Natural killer cell (primary cell): ENCODE results near the gene TMEM187. TPM values are rescaled to one million over a fixed set of nuclear protein-coding genes. Genes with fewer than 3 reads are reported as not detected.

ENCODE experiments used
- ATAC-seq, 3 donors: fragments of 150-1000 bp in 2 of 3; fragments of 200-7000 bp in 1 of 3; cut with Tn5 transposase; 1 replicate in 1 of 3; 2 replicates in 2 of 3; pipeline ENCODE4 v1.10.0; 2021; ENCODE audit warnings: mild to moderate bottlenecking in 2 of 3, moderate library complexity in 2 of 3
- DNase-seq, 2 donors: peaks; one replicate each; pipeline versions ENCODE4 v3.0.0 to v3.0.0-alpha.2; 2013 to 2021; ENCODE audit warnings: mixed read lengths in 1 of 2
- H3K27ac ChIP-seq: one replicate; pipeline ENCODE4 v1.5.1; 2013; ENCODE audit warnings: mild to moderate bottlenecking, low read length
- H3K27me3 ChIP-seq: one replicate; pipeline ENCODE4 v1.6.1; 2013; ENCODE audit warnings: low read length; ENCODE audit not compliant: control insufficient read depth, insufficient read depth
- H3K36me3 ChIP-seq: one replicate; pipeline ENCODE4 v1.6.1; 2013; ENCODE audit warnings: low read length; ENCODE audit not compliant: control insufficient read depth, insufficient read depth
- H3K4me1 ChIP-seq: one replicate; pipeline ENCODE4 v1.6.1; 2013; ENCODE audit warnings: low read length; ENCODE audit not compliant: control insufficient read depth, insufficient read depth
- H3K4me3 ChIP-seq: one replicate; pipeline ENCODE4 v1.5.1; 2013; ENCODE audit warnings: low read length
- H3K9me3 ChIP-seq: one replicate; pipeline ENCODE4 v1.6.1; 2013; ENCODE audit warnings: low read length; ENCODE audit not compliant: control insufficient read depth, insufficient read depth
- H3K27ac Mint-ChIP-seq, 2 donors: one replicate each; pipeline ENCODE4 v1.8.0; 2022; ENCODE audit warnings: mild to moderate bottlenecking in 2 of 2, mixed read lengths in 2 of 2, moderate library complexity in 1 of 2
- H3K27me3 Mint-ChIP-seq, 2 donors: one replicate each; pipeline ENCODE4 v1.8.0; 2022; ENCODE audit warnings: low read depth in 2 of 2, mixed read lengths in 2 of 2
- H3K36me3 Mint-ChIP-seq: one replicate; pipeline ENCODE4 v1.8.0; 2022; ENCODE audit warnings: mixed read lengths
- H3K4me1 Mint-ChIP-seq, 2 donors: one replicate each; pipeline ENCODE4 v1.8.0; 2022; ENCODE audit warnings: mixed read lengths in 2 of 2
- H3K4me3 Mint-ChIP-seq: one replicate; pipeline ENCODE4 v1.8.0; 2022; ENCODE audit warnings: mild to moderate bottlenecking, moderate library complexity, mixed read lengths
- H3K9me3 Mint-ChIP-seq, 2 donors: one replicate each; pipeline ENCODE4 v1.8.0; 2022; ENCODE audit warnings: mixed read lengths in 2 of 2
- CTCF ChIP-seq: fragments of 200-600 bp; IDR thresholded peaks from one replicate; pipeline ENCODE4 v1.8.0; 2022; ENCODE audit warnings: antibody characterized with exemption
- WGBS: methylation state at CpG from one replicate; pipeline ENCODE4 v1.1.7; 2013; ENCODE audit warnings: missing lambda C conversion rate; ENCODE audit not compliant: insufficient coverage; 5-methylcytosine and 5-hydroxymethylcytosine counted together
- intact Hi-C: fragments of 100-400 bp; cut with micrococcal nuclease; formaldehyde crosslinking; loops from one replicate; pipeline ENCODE4 v1.14.2; 2022
- total RNA-seq, 4 donors: library from RNA; stranded (reverse); fragments of 120-200 nt in 1 of 4; gene quantifications; one replicate each; pipeline versions ENCODE4 v1.2.3 to v1.2.4, GENCODE V29; 2013 to 2022

Gene TMEM187
- total RNA-seq, 3 donors from 2014 or later (not counting 1 experiment from before 2014, with no cell fraction given), result 1.2 to 4.3 (median 1.4) TPM

- H3K4me3 Mint-ChIP-seq, result no peak overlapping the region
- no peaks in the 10 kb centered on the region for H3K9me3 Mint-ChIP-seq
- no peak overlapping the region for H3K27ac ChIP-seq
Measured at GRCh38 chrX:153945956-153946943, 26.3 kb upstream of the TMEM187 start.

GRCh38 chrX:153947009-153947769 is 25.4 kb upstream of the TMEM187 start:
- H3K27ac Mint-ChIP-seq, result peak overlapping the region; percentile 73 to 93
- ATAC-seq, result peak; percentile 74 to 86 (median 74)
- Histone ChIP-seq H3K27me3 (no peaks in the 10 kb centered on the region), H3K9me3 (no peaks in the 10 kb centered on the region), H3K27ac (peak overlapping the region; percentile 61), H3K4me3 (no peak overlapping the region), H3K4me1 (peaks cover 60% of the 10 kb centered on the region), H3K36me3 (peaks cover 34% of the 10 kb centered on the region)
- no peaks in the 10 kb centered on the region for H3K9me3 Mint-ChIP-seq
- no peaks in the 10 kb centered on the region for H3K27me3 Mint-ChIP-seq
- peak; percentile 43 to 88 for DNase-seq
- WGBS, result 57% methylated on average over 11 of the region's 19 CpGs
- intact Hi-C loops, result loop anchor here (1.0 kb wide), 1 partner anchor 23 kb away; no protein-coding TSS in a partner anchor
- H3K36me3 Mint-ChIP-seq, result no peaks in the 10 kb centered on the region
- peaks cover 11 to 25% of the 10 kb centered on the region in 2 donors for H3K4me1 Mint-ChIP-seq
- peak overlapping the region; percentile 65 for H3K4me3 Mint-ChIP-seq
- TF ChIP-seq CTCF, result peak; percentile 65

More at GRCh38 chrX:153945956-153946943, 26.3 kb upstream of the TMEM187 start:
- peaks cover 24% of the 10 kb centered on the region for H3K36me3 ChIP-seq
- Mint-ChIP-seq H3K36me3 (no peaks in the 10 kb centered on the region), H3K27me3 (no peaks in the 10 kb centered on the region), H3K4me1 (peaks cover 12 to 26% of the 10 kb centered on the region in 2 donors), H3K27ac (peak overlapping the region in 1 of 2 donors; percentile 93)
- no peaks in the 10 kb centered on the region for H3K27me3 ChIP-seq
- peaks cover 66% of the 10 kb centered on the region for H3K4me1 ChIP-seq
- intact Hi-C loops, result no loop called here
- H3K4me3 ChIP-seq, result no peak overlapping the region
- ATAC-seq, result no peak
- H3K9me3 ChIP-seq, result no peaks in the 10 kb centered on the region
- DNase-seq, result no peak
- TF ChIP-seq CTCF, result no peak
- 86% methylated on average over 24 of the region's 24 CpGs for WGBS

- ATAC-seq, result no peak
- Mint-ChIP-seq H3K9me3 (no peaks in the 10 kb centered on the region), H3K36me3 (no peaks in the 10 kb centered on the region), H3K27me3 (no peaks in the 10 kb centered on the region), H3K4me3 (peak overlapping the region; percentile 72), H3K4me1 (peaks cover 11 to 25% of the 10 kb centered on the region in 2 donors), H3K27ac (peak overlapping the region; percentile 87 to 93)
- Histone ChIP-seq H3K4me1 (peaks cover 62% of the 10 kb centered on the region), H3K27ac (peak overlapping the region; percentile 61), H3K27me3 (no peaks in the 10 kb centered on the region), H3K36me3 (peaks cover 42% of the 10 kb centered on the region), H3K9me3 (no peaks in the 10 kb centered on the region), H3K4me3 (no peak overlapping the region)
- TF ChIP-seq CTCF, result no peak
- DNase-seq, result no peak
- WGBS, result 58% methylated on average over 6 of the region's 10 CpGs
- intact Hi-C loops, result no loop called here
Measured at GRCh38 chrX:153948002-153948466, 24.5 kb upstream of the TMEM187 start.
